ENCODE data around the gene TMTC2. TPM values are rescaled to one million over a fixed set of nuclear protein-coding genes. Genes with fewer than 3 reads are reported as not detected.

TMTC2 gene
- total and polyA plus RNA-seq, 2 donors from 2014 or later, result 6.0 to 32.9 TPM

DNA sequence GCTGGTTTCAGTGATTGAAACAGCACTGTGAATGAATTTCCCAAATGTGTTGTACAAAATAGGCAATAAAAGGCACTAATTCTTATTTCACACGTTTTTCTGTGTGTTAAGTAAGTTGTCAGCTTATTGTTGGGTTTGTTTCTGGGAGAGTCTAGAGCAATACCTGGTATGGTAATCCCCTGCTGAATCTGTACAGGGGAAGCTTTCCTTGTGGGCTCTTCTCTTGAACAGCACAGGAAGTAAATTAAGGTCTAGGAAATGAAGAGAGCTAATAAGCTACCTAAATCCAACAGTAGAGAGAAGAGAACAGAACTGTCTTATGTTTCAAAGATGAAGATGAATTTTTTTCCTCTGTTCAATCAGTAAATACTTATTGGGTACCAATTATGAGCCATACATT, 406.7 kb downstream of the TMTC2 start:
- no peak for TF ChIP-seq CTCF (IDR thresholded peaks at IDR 0.05; ENCODE audit: borderline replicate concordance, extremely low read depth, insufficient read depth)
- H3K27me3 ChIP-seq (ENCODE audit: control insufficient read depth, insufficient read depth, low read length), result no peaks in the 10 kb centered on the region
- intact Hi-C loops (cut with DNase I), result no loop called here
- FAIRE-seq (no peak), DNase-seq (no peak)
- H3K9me3 ChIP-seq (ENCODE audit: control insufficient read depth in 2 of 3, insufficient read depth in 1 of 3, low read length in 3 of 3), result no peaks in the 10 kb centered on the region
- no peaks in the 10 kb centered on the region for H3K4me1 ChIP-seq (ENCODE audit: control insufficient read depth in 2 of 3, insufficient read depth in 2 of 3, low read depth in 1 of 3, low read length in 3 of 3)
- H3K27ac ChIP-seq (ENCODE audit: low read depth in 2 of 2, low read length in 2 of 2), result no peak overlapping the region
- H3K4me3 ChIP-seq (ENCODE audit: low read length in 3 of 3), result no peak overlapping the region
- no peak overlapping the region for H3K9ac ChIP-seq (ENCODE audit: low read length in 3 of 3)
- no peaks in the 10 kb centered on the region for H3K36me3 ChIP-seq (ENCODE audit: control insufficient read depth in 2 of 3, insufficient read depth in 3 of 3, low read length in 3 of 3)

DNA sequence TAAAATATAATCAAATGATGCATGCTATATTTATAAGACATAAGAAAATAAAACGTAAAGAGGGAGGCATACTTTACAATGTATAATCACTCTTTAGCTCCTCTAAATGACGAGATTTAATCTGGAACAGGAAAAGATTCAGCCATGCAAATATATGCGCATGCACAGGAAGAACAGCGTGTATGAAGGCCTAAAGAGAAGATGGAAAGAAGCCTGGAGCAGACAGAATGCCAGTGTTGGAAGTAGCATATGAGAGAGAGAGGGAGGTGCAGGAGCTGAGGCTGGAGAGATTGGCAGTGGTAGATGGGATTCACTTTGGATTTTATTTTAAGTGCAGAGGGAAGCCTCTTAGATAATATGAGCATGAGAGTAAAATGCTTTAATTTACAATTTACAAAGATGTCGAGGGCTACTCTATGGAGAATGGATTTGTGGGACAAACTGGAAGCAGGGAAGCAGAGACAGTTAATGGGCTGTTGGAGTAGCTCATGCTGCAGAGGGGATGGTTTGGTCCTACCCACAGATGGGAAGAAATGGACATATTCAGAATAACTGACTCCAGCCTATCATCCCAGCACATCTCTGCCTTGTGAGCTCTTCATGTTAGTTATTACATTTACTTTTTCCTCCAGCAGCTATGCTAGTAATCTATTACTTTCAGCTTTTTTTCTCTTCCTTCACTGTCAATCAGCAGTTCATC, 411.1 kb downstream of the TMTC2 start:
- Histone ChIP-seq H3K27ac (ENCODE audit: low read depth in 2 of 2, low read length in 2 of 2) (no peak overlapping the region), H3K36me3 (ENCODE audit: control insufficient read depth in 2 of 3, insufficient read depth in 3 of 3, low read length in 3 of 3) (no peaks in the 10 kb centered on the region), H3K4me3 (ENCODE audit: low read length in 3 of 3) (no peak overlapping the region), H3K9ac (ENCODE audit: low read length in 3 of 3) (no peak overlapping the region), H3K4me1 (ENCODE audit: control insufficient read depth in 2 of 3, insufficient read depth in 2 of 3, low read depth in 1 of 3, low read length in 3 of 3) (no peaks in the 10 kb centered on the region), H3K9me3 (ENCODE audit: control insufficient read depth in 2 of 3, insufficient read depth in 1 of 3, low read length in 3 of 3) (no peaks in the 10 kb centered on the region), H3K27me3 (ENCODE audit: control insufficient read depth, insufficient read depth, low read length) (no peaks in the 10 kb centered on the region)
- TF ChIP-seq CTCF (IDR thresholded peaks at IDR 0.05; ENCODE audit: borderline replicate concordance, extremely low read depth, insufficient read depth), result no peak
- intact Hi-C loops (cut with DNase I), result no loop called here
- no peak for DNase-seq
- FAIRE-seq, result no peak

GRCh38 chr12:83099436-83099835, 412.7 kb downstream of the TMTC2 start:
- DNase-seq, result no peak
- Histone ChIP-seq H3K4me3 (ENCODE audit: low read length in 3 of 3) (no peak overlapping the region), H3K36me3 (ENCODE audit: control insufficient read depth in 2 of 3, insufficient read depth in 3 of 3, low read length in 3 of 3) (no peaks in the 10 kb centered on the region), H3K9ac (ENCODE audit: low read length in 3 of 3) (no peak overlapping the region), H3K9me3 (ENCODE audit: control insufficient read depth in 2 of 3, insufficient read depth in 1 of 3, low read length in 3 of 3) (no peaks in the 10 kb centered on the region), H3K27me3 (ENCODE audit: control insufficient read depth, insufficient read depth, low read length) (no peaks in the 10 kb centered on the region), H3K4me1 (ENCODE audit: control insufficient read depth in 2 of 3, insufficient read depth in 2 of 3, low read depth in 1 of 3, low read length in 3 of 3) (no peaks in the 10 kb centered on the region), H3K27ac (ENCODE audit: low read depth in 2 of 2, low read length in 2 of 2) (no peak overlapping the region)
- intact Hi-C loops (cut with DNase I), result no loop called here
- no peak for FAIRE-seq
- TF ChIP-seq CTCF (IDR thresholded peaks at IDR 0.05; ENCODE audit: borderline replicate concordance, extremely low read depth, insufficient read depth), result no peak

DNA sequence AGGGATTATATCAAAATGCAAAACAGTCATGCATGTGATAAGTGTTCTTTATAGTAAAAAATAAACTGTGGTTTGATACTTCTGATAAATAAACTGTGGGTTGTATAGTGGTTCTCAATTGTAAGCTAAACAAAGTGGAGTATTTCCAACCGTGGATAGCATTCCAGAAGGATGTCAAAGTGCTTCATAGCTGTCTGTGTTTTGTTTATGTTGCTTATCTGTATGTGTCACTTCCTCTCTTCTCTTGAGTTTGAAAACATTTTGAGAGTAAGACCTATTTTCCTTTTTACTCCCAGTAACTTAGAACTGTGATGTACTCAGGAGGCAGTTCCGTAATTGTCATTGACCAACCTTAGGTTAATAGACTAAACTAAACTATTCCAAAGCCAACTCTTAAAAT, 415.8 kb downstream of the TMTC2 start:
- no peak for DNase-seq
- no peak overlapping the region for H3K4me3 ChIP-seq (ENCODE audit: low read length in 3 of 3)
- H3K9ac ChIP-seq (ENCODE audit: low read length in 3 of 3), result no peak overlapping the region
- intact Hi-C loops (cut with DNase I), result no loop called here
- H3K9me3 ChIP-seq (ENCODE audit: control insufficient read depth in 2 of 3, insufficient read depth in 1 of 3, low read length in 3 of 3), result no peaks in the 10 kb centered on the region
- no peaks in the 10 kb centered on the region for H3K36me3 ChIP-seq (ENCODE audit: control insufficient read depth in 2 of 3, insufficient read depth in 3 of 3, low read length in 3 of 3)
- no peak overlapping the region for H3K27ac ChIP-seq (ENCODE audit: low read depth in 2 of 2, low read length in 2 of 2)
- no peaks in the 10 kb centered on the region for H3K4me1 ChIP-seq (ENCODE audit: control insufficient read depth in 2 of 3, insufficient read depth in 2 of 3, low read depth in 1 of 3, low read length in 3 of 3)
- no peak for TF ChIP-seq CTCF (IDR thresholded peaks at IDR 0.05; ENCODE audit: borderline replicate concordance, extremely low read depth, insufficient read depth)
- H3K27me3 ChIP-seq (ENCODE audit: control insufficient read depth, insufficient read depth, low read length), result no peaks in the 10 kb centered on the region
- FAIRE-seq, result no peak
